Endothelial cell of umbilical vein (primary cell): ENCODE data around the gene ERG. TPM values are rescaled to one million over a fixed set of nuclear protein-coding genes. Genes with fewer than 3 reads are reported as not detected.

Source experiments
- BruUV-seq: library from RNA; stranded (reverse); fragments of 400-500 nt; replicated peaks from 2 replicates; lab custom pipeline; 2021; lab: Mats Ljungman, UMichigan
- CTCF ChIA-PET: fragments of 300-600, 350-600 bp; sonication (Branson Sonifier 250); formaldehyde crosslinking; loops from one replicate; lab custom pipeline; 2021; ENCODE audit warnings: antibody characterized with exemption, inconsistent platforms; lab: Charles Lee
- POLR2A ChIA-PET: fragments of 300-600, 350-600 bp; sonication (Branson Sonifier 250); formaldehyde crosslinking; loops from one replicate; lab custom pipeline; 2021; ENCODE audit warnings: antibody characterized with exemption, inconsistent platforms; lab: Charles Lee
- DNase-seq: peaks from one replicate; pipeline ENCODE4 v3.0.0-alpha.2; 2011; ENCODE audit warnings: low read depth, low spot score
- FAIRE-seq: peaks from 2 replicates; lab custom pipeline; 2011; peaks lifted over from hg19 to GRCh38; lab: Jason Lieb, UNC
- H2AFZ ChIP-seq: 2 replicates; pipeline ENCODE4 v1.6.0; 2012; ENCODE audit warnings: low read depth, low read length, control low read depth, inconsistent platforms
- H3K27ac ChIP-seq: 2 replicates; pipeline ENCODE4 v1.5.1; 2011; ENCODE audit warnings: low read depth, mild to moderate bottlenecking, control low read depth, low read length, moderate library complexity; ENCODE audit not compliant: insufficient read depth
- H3K27me3 ChIP-seq, 2 experiments: 2 replicates each; pipeline versions ENCODE4 v1.6.0 to v1.6.1; 2011; ENCODE audit warnings: low read length in 2 of 2, mixed read lengths in 1 of 2; ENCODE audit not compliant: control insufficient read depth in 2 of 2, insufficient read depth in 2 of 2
- H3K36me3 ChIP-seq, 2 experiments: 2 replicates in 1 of 2; 3 replicates in 1 of 2; pipeline ENCODE4 v1.5.1; 2011; ENCODE audit warnings: low read length in 2 of 2, mild to moderate bottlenecking in 1 of 2, moderate library complexity in 1 of 2; ENCODE audit not compliant: control insufficient read depth in 2 of 2, insufficient read depth in 2 of 2; ENCODE audit errors: extremely low read depth in 1 of 2
- H3K4me1 ChIP-seq: 3 replicates; pipeline ENCODE4 v1.5.1; 2011; ENCODE audit warnings: mild to moderate bottlenecking, low read length; ENCODE audit not compliant: control insufficient read depth, insufficient read depth; ENCODE audit errors: extremely low read depth
- H3K4me2 ChIP-seq: 2 replicates; pipeline ENCODE4 v1.6.1; 2011; ENCODE audit warnings: low read length, control low read depth, mixed read lengths; ENCODE audit not compliant: insufficient read depth
- H3K4me3 ChIP-seq, 3 experiments: fragments of 200-600 bp in 1 of 3; sonication (generic), shearing (Covaris generic) in 1 of 3; replicated peaks in 1 of 3; 2 replicates each; pipeline ENCODE4 v1.5.1; 2011 to 2016; ENCODE audit warnings: control low read depth in 3 of 3, low read length in 3 of 3, mild to moderate bottlenecking in 2 of 3, inconsistent platforms in 1 of 3, low read depth in 1 of 3, moderate library complexity in 1 of 3; ENCODE audit not compliant: insufficient read depth in 1 of 3
- H3K79me2 ChIP-seq: 2 replicates; pipeline ENCODE4 v1.6.0; 2012; ENCODE audit warnings: low read length, inconsistent platforms; ENCODE audit not compliant: control insufficient read depth, insufficient read depth
- H3K9ac ChIP-seq: replicated peaks from 2 replicates; pipeline ENCODE3; 2011; ENCODE audit warnings: low read length, control low read depth; ENCODE audit not compliant: insufficient read depth; ENCODE audit errors: extremely low read depth
- H3K9me1 ChIP-seq: replicated peaks from 3 replicates; pipeline ENCODE4 v1.6.0; 2011; ENCODE audit warnings: mild to moderate bottlenecking, low read length; ENCODE audit not compliant: control insufficient read depth, insufficient read depth; ENCODE audit errors: extremely low read depth
- H3K9me3 ChIP-seq: replicated peaks from 2 replicates; pipeline ENCODE4 v1.5.1; 2012; ENCODE audit warnings: low read length, inconsistent platforms; ENCODE audit not compliant: control insufficient read depth, insufficient read depth
- H4K20me1 ChIP-seq: replicated peaks from 2 replicates; pipeline ENCODE3; 2011; ENCODE audit warnings: mild to moderate bottlenecking, low read length; ENCODE audit not compliant: control insufficient read depth, insufficient read depth; ENCODE audit errors: extremely low read depth
- EZH2 ChIP-seq: IDR thresholded peaks from 2 replicates; pipeline ENCODE4 v1.6.1; 2012; ENCODE audit warnings: borderline replicate concordance, low read depth, mild to moderate bottlenecking, moderate library complexity, low read length, inconsistent platforms; ENCODE audit not compliant: severe bottlenecking
- FOS ChIP-seq: IDR thresholded peaks from 2 replicates; pipeline ENCODE4 v1.6.1; 2011; ENCODE audit warnings: mild to moderate bottlenecking, low read length, moderate library complexity, borderline replicate concordance; ENCODE audit not compliant: insufficient read depth
- GATA2 ChIP-seq: IDR thresholded peaks from 2 replicates; pipeline ENCODE4 v1.7.0; 2011; ENCODE audit warnings: low read depth, mild to moderate bottlenecking, moderate library complexity, mixed read lengths, low read length; ENCODE audit not compliant: insufficient read length, insufficient read depth
- JUN ChIP-seq: IDR thresholded peaks from 2 replicates; pipeline ENCODE4 v1.6.1; 2011; ENCODE audit warnings: borderline replicate concordance, low read depth; ENCODE audit not compliant: insufficient read length, insufficient read depth
- MYC ChIP-seq: IDR thresholded peaks from one replicate; pipeline ENCODE4 v1.6.1; 2011; ENCODE audit warnings: mild to moderate bottlenecking, low read depth, low read length
- POLR2A ChIP-seq: IDR thresholded peaks from 2 replicates; pipeline ENCODE4 v1.6.1; 2012; ENCODE audit warnings: low read depth, mild to moderate bottlenecking, control low read depth, low read length
- POLR2AphosphoS5 ChIP-seq: IDR thresholded peaks from 2 replicates; pipeline ENCODE4 v1.6.1; 2012; ENCODE audit warnings: low read depth, mild to moderate bottlenecking, control low read depth, low read length, moderate library complexity; ENCODE audit not compliant: insufficient read depth
- dilution Hi-C: fragments of 300-500 bp; cut with MboI; formaldehyde crosslinking; loops from one replicate; pipeline ENCODE4 v1.15.0; 2019; ENCODE audit warnings: low sequenced_read_pairs; ENCODE audit not compliant: extremely low pct_ligation_motif_present
- intact Hi-C: fragments of 100-400 bp; cut with micrococcal nuclease; formaldehyde crosslinking; loops from one replicate; pipeline ENCODE4 v1.10.0; 2022
- polyA plus RNA-seq, 4 experiments: library from polyadenylated mRNA; depleted of rRNA in 3 of 4; stranded (reverse) in 3 of 4; unstranded in 1 of 4; fragments of >200 nt; gene quantifications; 2 replicates each; pipeline versions ENCODE4 v1.2.1 to v1.2.3, GENCODE V29; 2011 to 2012; ENCODE audit warnings: missing spikeins in 1 of 4
- total RNA-seq: library from RNA; stranded (reverse); gene quantifications from 2 replicates; pipeline ENCODE4 v1.2.3, GENCODE V29; 2021
- TF ChIP-seq, protein P1 (sequence below), 2 donors: IDR thresholded peaks; 1 replicate in 1 of 2; 2 replicates in 1 of 2; pipeline ENCODE4 v1.5.1; 2011; ENCODE audit warnings: low read length in 2 of 2, mild to moderate bottlenecking in 2 of 2, moderate library complexity in 2 of 2, control low read depth in 1 of 2, inconsistent platforms in 1 of 2, low read depth in 1 of 2; ENCODE audit not compliant: insufficient read depth in 1 of 2; ENCODE audit errors: extremely low read depth in 1 of 2
- TF ChIP-seq, protein P2 (sequence below): IDR thresholded peaks from 2 replicates; pipeline ENCODE4 v1.6.1; 2011; ENCODE audit not compliant: insufficient read depth, insufficient read length

Gene ERG
- total and polyA plus RNA-seq, 2 donors (not counting 3 experiments of a cell fraction or from before 2014, with no cell fraction given): 173 to 210 TPM

DNA sequence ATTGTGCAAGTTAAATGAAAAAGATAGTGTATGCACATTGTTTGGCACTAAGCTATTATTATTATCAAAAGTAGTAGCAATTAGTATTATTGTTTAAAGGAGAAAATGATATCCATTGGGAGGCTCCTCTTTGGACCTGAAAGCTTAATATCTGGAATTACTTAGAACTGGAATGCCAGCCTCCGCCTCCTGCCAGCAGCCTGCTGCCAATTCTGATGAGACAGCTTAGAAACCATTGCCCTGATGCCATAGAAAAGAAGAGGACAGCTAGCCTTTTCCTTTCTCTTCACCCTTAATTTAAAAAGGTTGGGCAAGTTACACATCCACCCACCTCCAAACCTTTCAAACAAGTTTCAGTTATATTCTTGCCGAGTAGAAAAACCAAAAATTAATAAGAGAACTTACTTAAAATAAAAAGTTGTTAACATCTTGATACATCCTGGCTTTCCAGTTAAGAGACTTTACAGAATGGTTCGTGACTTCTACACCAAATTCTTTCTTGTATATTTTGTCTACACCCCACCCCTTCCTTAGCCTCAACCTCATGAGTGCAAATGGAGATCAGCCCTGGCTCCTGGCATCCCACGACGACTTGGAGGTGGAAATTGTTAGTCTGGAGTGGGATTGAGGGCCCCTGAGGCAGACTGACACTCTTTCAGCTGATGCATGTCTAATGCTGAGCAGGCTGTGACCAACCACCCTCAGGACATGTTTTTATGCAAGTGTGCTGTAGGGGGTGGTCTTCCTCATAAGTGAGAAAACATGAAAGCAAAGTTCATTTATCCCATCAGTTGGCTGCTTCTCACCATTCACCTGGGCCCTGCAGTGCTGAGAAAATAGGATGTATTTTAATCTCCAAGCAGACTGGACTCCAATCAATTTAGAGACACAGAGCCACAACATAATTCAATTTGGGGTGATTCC lies 120.8 kb downstream of the ERG start:
- FAIRE-seq (no peak), DNase-seq (peak; percentile 59)
- Histone ChIP-seq H3K27me3 (no peaks in the 10 kb centered on the region), H3K27ac (peak overlapping the region; percentile 19), H3K4me2 (peak overlapping the region; percentile 69), H3K9ac (no peak overlapping the region), H3K79me2 (peaks cover 3% of the 10 kb centered on the region), H3K4me3 (no peak overlapping the region), H2AFZ (no peak overlapping the region), H3K36me3 (peaks cover 11 to 12% of the 10 kb centered on the region in 2 experiments), H3K9me3 (no peaks in the 10 kb centered on the region), H3K9me1 (no peaks in the 10 kb centered on the region), H3K4me1 (peaks cover 54% of the 10 kb centered on the region), H4K20me1 (no peaks in the 10 kb centered on the region)
- TF ChIP-seq MYC (no peak), JUN (no peak), POLR2AphosphoS5 (peak; percentile 8), POLR2A (no peak), FOS (no peak), GATA2 (no peak), EZH2 (no peak)
- TF ChIP-seq, protein P1, sequence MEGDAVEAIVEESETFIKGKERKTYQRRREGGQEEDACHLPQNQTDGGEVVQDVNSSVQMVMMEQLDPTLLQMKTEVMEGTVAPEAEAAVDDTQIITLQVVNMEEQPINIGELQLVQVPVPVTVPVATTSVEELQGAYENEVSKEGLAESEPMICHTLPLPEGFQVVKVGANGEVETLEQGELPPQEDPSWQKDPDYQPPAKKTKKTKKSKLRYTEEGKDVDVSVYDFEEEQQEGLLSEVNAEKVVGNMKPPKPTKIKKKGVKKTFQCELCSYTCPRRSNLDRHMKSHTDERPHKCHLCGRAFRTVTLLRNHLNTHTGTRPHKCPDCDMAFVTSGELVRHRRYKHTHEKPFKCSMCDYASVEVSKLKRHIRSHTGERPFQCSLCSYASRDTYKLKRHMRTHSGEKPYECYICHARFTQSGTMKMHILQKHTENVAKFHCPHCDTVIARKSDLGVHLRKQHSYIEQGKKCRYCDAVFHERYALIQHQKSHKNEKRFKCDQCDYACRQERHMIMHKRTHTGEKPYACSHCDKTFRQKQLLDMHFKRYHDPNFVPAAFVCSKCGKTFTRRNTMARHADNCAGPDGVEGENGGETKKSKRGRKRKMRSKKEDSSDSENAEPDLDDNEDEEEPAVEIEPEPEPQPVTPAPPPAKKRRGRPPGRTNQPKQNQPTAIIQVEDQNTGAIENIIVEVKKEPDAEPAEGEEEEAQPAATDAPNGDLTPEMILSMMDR (IDR thresholded peaks at IDR 0.05; ENCODE audit: extremely low read depth in 1 of 2, insufficient read depth in 1 of 2, low read depth in 1 of 2, low read length in 2 of 2): peak in 1 of 2 donors; percentile 10
- TF ChIP-seq, protein P2, sequence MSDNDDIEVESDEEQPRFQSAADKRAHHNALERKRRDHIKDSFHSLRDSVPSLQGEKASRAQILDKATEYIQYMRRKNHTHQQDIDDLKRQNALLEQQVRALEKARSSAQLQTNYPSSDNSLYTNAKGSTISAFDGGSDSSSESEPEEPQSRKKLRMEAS: no peak
- ChIA-PET POLR2A (interaction anchor here (1.0 to 1.3 kb wide), 2 partner anchors 12 to 111 kb away, joined by 4 to 6 read pairs; no protein-coding TSS in a partner anchor), CTCF (interaction anchor here (0.8 to 2.7 kb wide), 5 partner anchors 11 to 125 kb away, joined by 3 to 11 read pairs (median 3); no protein-coding TSS in a partner anchor)
- no TSS peak for BruUV-seq
- dilution Hi-C loops: no loop called here
- intact Hi-C loops: loop anchor here (2.0 kb wide), 1 partner anchor 77 kb away; no protein-coding TSS in a partner anchor
